Stimulated activated CD4-positive, alpha-beta T cell treated with anti-CD3 and anti-CD28 coated beads, Interleukin-4, amount 100 ng/mL, for 24 hours (primary cell): ENCODE results near the gene ELFN1.

Source experiments
- DNase-seq: peaks from one replicate; pipeline ENCODE4 v3.0.0-alpha.2; 2020

ELFN1 gene

GRCh38 chr7:1669954-1670893 is at the start of gene ELFN1:
TSS of gene ELFN1 (plus strand) at chr7:1670277. CDS start at chr7:1744597, 74,320 bp downstream.
- no peak for DNase-seq

GRCh38 chr7:1620835-1621234 is 49.2 kb upstream of the ELFN1 start:
- DNase-seq, result no peak

- DNase-seq, result no peak
These were observed 48.4 kb upstream of the ELFN1 start for GRCh38 chr7:1621718-1622117.

GRCh38 chr7:1622441-1622840 is 47.6 kb upstream of the ELFN1 start:
- no peak for DNase-seq

- DNase-seq, result no peak
These were observed 46.3 kb upstream of the ELFN1 start for GRCh38 chr7:1623810-1624209.

DNA sequence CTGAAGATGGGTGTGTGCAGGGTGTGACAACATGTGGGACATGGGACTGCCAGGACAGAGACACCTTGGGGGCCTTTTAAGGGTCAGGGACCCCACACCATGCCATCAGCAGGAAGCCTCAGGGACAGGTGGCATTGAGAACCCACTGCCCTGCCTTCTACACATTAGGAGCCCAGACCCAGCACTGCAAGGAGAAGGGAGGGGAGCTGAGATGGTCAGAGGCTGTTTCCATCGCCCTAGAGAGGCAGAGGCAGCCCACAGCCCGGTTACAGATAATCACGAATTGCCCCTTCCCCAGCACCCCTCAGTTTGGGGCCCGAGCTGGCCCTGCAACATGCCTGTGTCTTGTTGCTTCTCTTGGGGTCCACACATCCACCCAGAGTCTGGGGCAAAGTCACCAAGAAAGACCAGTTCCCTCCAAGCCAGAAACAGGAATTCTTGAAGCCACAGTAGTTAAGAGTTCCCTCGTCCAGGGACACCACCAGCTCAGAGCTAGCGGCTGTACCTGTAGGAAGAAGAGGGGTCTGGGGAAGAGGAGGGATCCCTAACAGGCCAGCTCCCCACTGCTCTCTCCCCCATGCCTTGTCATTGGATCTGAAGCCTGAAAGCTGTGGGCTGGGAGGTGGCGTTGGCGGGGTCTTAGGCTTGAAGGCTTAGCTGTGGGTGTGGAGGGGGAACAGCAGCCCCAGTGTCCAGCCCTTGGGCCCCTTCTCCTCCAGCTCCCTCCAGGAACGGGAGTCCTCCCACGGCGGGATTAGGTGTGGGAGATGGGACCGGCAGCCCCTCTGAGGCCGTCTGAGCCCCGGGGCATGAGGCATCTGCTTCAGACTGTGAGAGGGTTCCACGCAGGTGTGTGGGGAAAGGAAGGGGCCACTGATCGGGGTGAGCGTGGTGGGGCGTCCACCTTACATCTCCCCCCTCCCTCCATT is 44.8 kb upstream of the ELFN1 start:
- DNase-seq, result no peak

GRCh38 chr7:1626769-1627168 is 43.3 kb upstream of the ELFN1 start:
- no peak for DNase-seq

GRCh38 chr7:1630700-1631336 is 39.3 kb upstream of the ELFN1 start:
- DNase-seq, result no peak

DNA sequence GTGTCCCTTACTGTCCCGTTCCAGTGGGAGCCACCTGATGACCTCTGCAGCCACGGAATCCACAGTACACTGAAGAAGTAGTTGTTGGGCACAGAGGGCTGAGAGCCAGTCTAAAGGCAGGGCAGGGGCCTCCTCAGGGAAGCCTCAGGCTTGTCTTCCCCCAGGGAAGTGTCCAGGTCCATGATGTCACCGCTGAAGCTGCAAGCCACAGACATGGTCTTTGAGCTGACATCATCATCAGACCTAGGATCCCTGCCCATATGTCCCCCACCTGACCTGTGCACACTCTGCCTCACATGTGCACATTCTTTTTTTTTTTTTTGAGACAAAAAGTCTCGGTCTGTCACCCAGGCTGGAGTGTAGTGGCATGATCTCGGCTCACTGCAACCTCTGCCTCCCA is 38.4 kb upstream of the ELFN1 start:
- DNase-seq, result no peak

GRCh38 chr7:1632506-1632905 is 37.6 kb upstream of the ELFN1 start:
- DNase-seq, result no peak

DNA sequence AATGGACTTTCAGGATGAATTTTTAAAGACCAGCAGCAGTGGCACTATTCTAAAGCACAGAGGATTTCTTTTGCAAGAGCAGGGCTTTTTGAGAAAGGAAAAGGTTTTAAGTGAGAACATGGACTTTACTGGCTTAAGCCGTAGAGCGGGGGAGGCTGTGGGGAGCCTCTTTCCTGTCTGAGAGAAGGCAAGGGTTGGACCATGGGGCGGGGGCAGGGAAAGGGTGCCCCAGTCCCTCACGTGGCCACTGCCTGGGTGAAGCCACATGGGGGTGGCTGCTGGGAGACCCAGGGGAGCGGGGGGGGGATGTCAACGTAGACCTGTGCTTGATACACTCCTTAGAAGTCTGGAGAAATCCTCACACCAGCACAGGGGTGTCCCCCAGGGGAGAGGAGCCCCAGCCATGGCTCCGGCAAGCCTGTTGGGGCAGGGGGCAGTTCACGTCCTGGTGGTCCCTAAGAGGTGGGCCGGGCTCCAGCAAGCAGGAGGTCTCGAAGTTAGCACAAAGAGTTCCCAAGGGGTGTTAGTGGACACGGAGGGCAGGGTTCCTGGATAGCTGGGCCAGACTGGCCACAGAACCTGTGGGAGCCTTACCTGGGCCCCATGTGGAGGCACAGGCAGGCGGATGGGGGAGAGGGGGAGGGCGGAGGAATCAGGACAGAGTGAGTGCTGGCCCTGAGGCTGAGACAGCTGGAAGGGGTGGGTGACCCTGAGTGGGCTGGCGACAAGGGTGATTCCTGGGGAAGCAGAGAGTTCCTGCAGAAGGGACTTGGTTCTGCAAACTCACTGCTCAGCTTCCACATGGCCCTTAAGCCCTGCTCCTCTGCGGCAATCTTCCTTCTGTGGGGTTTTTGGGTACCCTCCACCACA is 36.9 kb upstream of the ELFN1 start:
- no peak for DNase-seq

GRCh38 chr7:1635401-1635800 is 34.7 kb upstream of the ELFN1 start:
- DNase-seq, result no peak

- no peak for DNase-seq
These were observed 32.9 kb upstream of the ELFN1 start for GRCh38 chr7:1637155-1637554.

DNA sequence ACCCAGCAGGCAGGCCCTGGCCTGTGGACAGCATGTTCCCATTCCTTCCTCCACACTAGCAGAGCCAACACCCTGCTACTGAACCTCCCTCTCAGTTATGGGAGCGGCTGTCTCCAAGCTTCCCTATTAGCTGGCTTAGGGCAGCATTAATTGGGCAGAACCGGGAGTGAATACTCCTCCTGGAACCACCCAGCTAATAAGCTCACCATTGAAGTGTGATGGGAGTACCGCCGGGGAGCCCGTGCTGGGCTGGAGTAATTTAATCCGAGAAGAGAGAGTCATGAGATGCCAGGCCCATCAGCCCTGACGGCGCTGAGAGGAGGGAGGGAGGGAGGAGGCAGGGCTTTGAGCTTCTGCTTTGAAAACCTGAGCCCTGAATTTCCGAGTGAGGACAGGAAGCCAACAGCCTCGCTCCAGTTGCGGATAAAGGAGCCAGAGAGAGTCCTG is 31.8 kb upstream of the ELFN1 start:
- no peak for DNase-seq

DNA sequence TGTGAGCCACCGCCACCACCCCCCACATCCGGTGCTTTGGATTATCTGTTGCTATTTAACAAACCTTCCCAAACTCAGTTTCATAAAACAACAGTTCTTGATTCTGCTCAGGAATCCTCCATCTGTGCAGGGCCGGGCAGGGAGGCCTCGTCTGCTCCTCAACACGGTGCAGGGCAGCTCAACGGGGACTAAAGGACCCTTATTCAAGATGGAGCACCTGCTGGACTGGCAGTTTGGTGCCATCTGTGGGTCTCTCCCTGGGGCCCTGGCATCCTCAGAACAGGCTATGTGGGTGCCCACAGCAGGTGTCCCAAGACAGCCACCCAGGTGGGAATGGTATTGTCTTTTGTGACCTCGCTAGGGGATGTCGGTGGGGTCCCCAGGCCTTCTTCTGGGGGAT is 31.0 kb upstream of the ELFN1 start:
- DNase-seq, result no peak

GRCh38 chr7:1639532-1640175 is 30.4 kb upstream of the ELFN1 start:
- DNase-seq, result no peak

GRCh38 chr7:1640376-1641172 is 29.5 kb upstream of the ELFN1 start:
- no peak for DNase-seq

- DNase-seq, result no peak
These were observed 28.9 kb upstream of the ELFN1 start for GRCh38 chr7:1641173-1641572.

DNA sequence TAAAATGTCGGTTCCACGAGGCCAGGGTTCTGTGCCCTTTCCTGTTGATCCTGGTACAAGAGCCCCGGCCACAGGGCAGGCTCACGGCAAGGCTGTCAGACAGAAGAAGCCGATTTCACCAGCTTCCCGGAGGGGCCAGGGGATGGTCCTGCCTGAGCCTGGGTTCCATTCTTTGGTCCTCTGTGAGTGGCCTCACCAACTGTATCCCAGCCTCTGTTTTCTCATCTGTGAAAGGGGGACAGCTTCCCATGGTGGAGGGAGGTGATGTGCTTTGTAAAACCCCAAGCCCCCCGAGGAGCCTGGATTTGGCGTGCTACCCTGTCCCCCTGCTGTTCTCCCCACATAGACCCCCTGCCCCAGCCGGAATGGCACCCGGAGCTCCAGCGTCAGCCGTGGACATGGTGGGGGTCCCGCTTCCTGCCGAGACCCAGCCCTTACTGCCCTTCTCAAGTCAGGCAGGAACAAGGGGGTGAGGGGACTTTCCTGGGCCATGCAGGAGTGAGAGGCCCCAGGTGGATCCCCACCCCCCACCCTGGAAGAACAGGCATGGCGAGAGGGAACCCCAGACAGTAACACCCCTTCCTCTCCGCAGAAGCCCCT is 28.3 kb upstream of the ELFN1 start:
- DNase-seq, result no peak

- DNase-seq, result no peak
These were observed 27.8 kb upstream of the ELFN1 start for GRCh38 chr7:1642291-1642731.
